ENCODE measurements around the gene LRCH1. TPM values are rescaled to one million over a fixed set of nuclear protein-coding genes. Genes with fewer than 3 reads are reported as not detected.
A peak's percentile ranks its signal among the peaks of the same experiment; 100 is the strongest.

Gene LRCH1
- total and polyA plus RNA-seq, 2 of the 13 experiments (the other 11 are each of a cell fraction or from before 2014, with no cell fraction given) = 4.1 to 12.6 TPM

GRCh38 chr13:46552303-46552682 is 677 bp upstream of the LRCH1 start:
- Histone ChIP-seq H3K9ac (ENCODE audit: insufficient read depth, low read depth, low read length) (peak overlapping the region; percentile 86), H3K4me2 (ENCODE audit: low read depth, low read length) (peak overlapping the region; percentile 97), H3K4me1 (ENCODE audit: insufficient read depth, low read length) (peaks cover 34% of the 10 kb centered on the region), H3K9me3 (ENCODE audit: low read length) (no peaks in the 10 kb centered on the region), H3K36me3 (replicated peaks in 1 of 2; ENCODE audit: control insufficient read depth in 1 of 2, insufficient read depth in 2 of 2, low read length in 2 of 2) (no peaks in the 10 kb centered on the region), H3K27me3 (ENCODE audit: control insufficient read depth in 1 of 2, insufficient read depth in 2 of 2, low read length in 2 of 2) (no peaks in the 10 kb centered on the region; a peak in 1 of 5 replicates), H3K4me3 (replicated peaks in 1 of 3; ENCODE audit: insufficient read depth in 1 of 3, low read depth in 2 of 3, low read length in 3 of 3) (peak overlapping the region; percentile 69 to 98 (median 79)), H3K79me2 (ENCODE audit: insufficient read depth, low read length) (peaks cover 42% of the 10 kb centered on the region), H2AFZ (ENCODE audit: low read length) (no peak overlapping the region), H3K27ac (ENCODE audit: extremely low read length, insufficient read depth, low read length) (no peak overlapping the region), H4K20me1 (ENCODE audit: insufficient read depth, low read length) (peaks cover 9% of the 10 kb centered on the region; the same call in 1 of the 2 replicates)
- POLR2A ChIA-PET = no interaction called here
- CTCF ChIA-PET (ENCODE audit: low intra/inter-chr PET ratio, low total read pairs) = interaction anchor here (1.6 to 3.3 kb wide), 2 partner anchors 60 to 169 kb away, joined by 3 to 63 read pairs; no protein-coding TSS in a partner anchor
- intact Hi-C loops (cut with micrococcal nuclease; ENCODE audit: unreplicated experiment) = loop anchor here (5.0 to 10.0 kb wide), 2 partner anchors 133 to 245 kb away; partner anchors contain the start of gene ESD
- in situ Hi-C loops (cut with HindIII; ENCODE audit: extremely low pct_ligation_motif_present, low pct_unique_long_range_greater_than_20kb) = loop anchor here (5.0 kb wide), 1 partner anchor 170 kb away; no protein-coding TSS in a partner anchor
- BruUV-seq (replicated peaks) = no TSS peak
- DNase-seq (ENCODE audit: low spot score) = no peak
- peak; percentile 22 for ATAC-seq
- FAIRE-seq = no peak
- under 1% methylated on average over 9 of the region's 12 CpGs for WGBS (ENCODE audit: low lambda C conversion rate)
- no peak for TF ChIP-seq MTA3 (CRISPR knock-in tag; IDR thresholded peaks at IDR 0.05)
- no peak for TF ChIP-seq SSRP1 (CRISPR knock-in tag; IDR thresholded peaks at IDR 0.05)
- no peak for TF ChIP-seq THAP8 (CRISPR knock-in tag; IDR thresholded peaks at IDR 0.05; ENCODE audit: borderline replicate concordance)
- no peak for TF ChIP-seq HIVEP1 (CRISPR knock-in tag; IDR thresholded peaks at IDR 0.05)
- no peak for TF ChIP-seq ZNF598 (CRISPR knock-in tag; IDR thresholded peaks at IDR 0.05; ENCODE audit: borderline replicate concordance)
- 0 out of 2 replicates have a peak, but pooled peaks have one; percentile 10 for TF ChIP-seq TCF7 (IDR thresholded peaks at IDR 0.05; ENCODE audit: low read depth)
- TF ChIP-seq HNRNPK (IDR thresholded peaks at IDR 0.05; ENCODE audit: low read depth, low read length, poor library complexity, severe bottlenecking) = no peak
- TF ChIP-seq PRDM4 (CRISPR knock-in tag; IDR thresholded peaks at IDR 0.05; ENCODE audit: borderline replicate concordance) = no peak
- TF ChIP-seq ZNF775 (CRISPR knock-in tag; IDR thresholded peaks at IDR 0.05; ENCODE audit: borderline replicate concordance) = no peak
- TF ChIP-seq XRCC5 (optimal IDR thresholded peaks at IDR 0.05; ENCODE audit: low read length) = no peak
- TF ChIP-seq EHMT2 (IDR thresholded peaks at IDR 0.05; ENCODE audit: borderline replicate concordance, low read depth, low read length) = no peak
- no peak for TF ChIP-seq FOXK1 (CRISPR knock-in tag; IDR thresholded peaks at IDR 0.05; ENCODE audit: borderline replicate concordance, low read depth)
- no peak for TF ChIP-seq ZNF558 (CRISPR knock-in tag; IDR thresholded peaks at IDR 0.05; ENCODE audit: borderline replicate concordance)
- TF ChIP-seq CHD2 (IDR thresholded peaks at IDR 0.05; ENCODE audit: low read depth, low read length) = no peak
- no peak for TF ChIP-seq ZNF251 (CRISPR knock-in tag; IDR thresholded peaks at IDR 0.05)
- TF ChIP-seq ZNF205 (CRISPR knock-in tag; IDR thresholded peaks at IDR 0.05) = no peak
- no peak for TF ChIP-seq RORA (CRISPR knock-in tag; IDR thresholded peaks at IDR 0.05)
- TF ChIP-seq, protein P1, sequence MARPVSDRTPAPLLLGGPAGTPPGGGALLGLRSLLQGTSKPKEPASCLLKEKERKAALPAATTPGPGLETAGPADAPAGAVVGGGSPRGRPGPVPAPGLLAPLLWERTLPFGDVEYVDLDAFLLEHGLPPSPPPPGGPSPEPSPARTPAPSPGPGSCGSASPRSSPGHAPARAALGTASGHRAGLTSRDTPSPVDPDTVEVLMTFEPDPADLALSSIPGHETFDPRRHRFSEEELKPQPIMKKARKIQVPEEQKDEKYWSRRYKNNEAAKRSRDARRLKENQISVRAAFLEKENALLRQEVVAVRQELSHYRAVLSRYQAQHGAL (CRISPR knock-in tag; IDR thresholded peaks at IDR 0.05; ENCODE audit: not compliant biosample characterization) = no peak
- no peak for TF ChIP-seq SMARCE1 (IDR thresholded peaks at IDR 0.05; ENCODE audit: borderline replicate concordance)

Data from HepG2 (cell line).